GM19467 (cell line): Measurements from ENCODE around the gene CHRNB4.
"Not testable (repeated sequence)": the region's sequence is repeated elsewhere in the genome, so short reads cannot be mapped to it uniquely, and the experiment has no call there.

Experiments used
- ATAC-seq: cut with Tn5 transposase; IDR thresholded peaks from one replicate; pipeline ENCODE4 v1.9.1; 2021; ENCODE audit warnings: mild to moderate bottlenecking, moderate library complexity; ENCODE audit not compliant: unreplicated experiment

Gene CHRNB4

DNA sequence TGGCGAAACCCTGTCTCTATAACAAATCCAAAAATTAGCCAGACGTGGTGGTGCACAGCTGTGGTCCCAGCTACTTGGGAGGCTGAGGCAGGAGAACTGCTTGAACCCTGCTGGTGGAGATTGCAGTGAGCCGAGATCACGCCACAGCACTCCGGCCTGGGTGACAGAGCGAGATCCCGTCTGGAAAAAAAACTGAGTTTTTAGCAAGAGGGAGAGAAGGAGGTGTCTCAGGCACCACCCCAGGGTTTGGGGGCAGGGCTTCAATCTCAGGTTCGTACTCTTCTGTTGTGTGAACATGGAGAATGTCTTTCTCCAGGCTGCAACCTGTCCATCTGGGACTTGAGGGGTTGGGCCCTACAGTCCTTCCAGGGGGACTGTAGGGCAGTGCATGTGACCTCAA, 22.9 kb downstream of the CHRNB4 start:
- ATAC-seq = no peak

DNA sequence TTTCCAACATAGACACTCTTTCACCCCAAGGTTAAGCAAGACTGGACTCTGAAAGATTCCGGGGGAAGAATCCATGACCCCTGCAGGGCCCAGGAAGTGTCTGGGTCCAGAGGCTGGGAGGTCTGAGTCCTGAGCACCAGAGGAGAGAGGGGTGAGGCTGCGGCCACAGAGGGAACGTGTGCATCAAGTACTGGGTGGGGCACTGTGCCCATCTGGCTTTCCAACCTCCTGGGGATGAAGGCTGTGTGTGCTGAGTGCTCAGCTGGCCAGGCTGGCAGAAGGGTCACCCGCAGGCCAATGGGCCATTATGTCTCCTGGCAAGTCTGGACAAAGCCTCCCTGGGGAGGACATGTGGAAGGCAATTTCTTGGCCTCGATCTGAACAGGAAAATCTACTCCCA, 23.5 kb downstream of the CHRNB4 start:
- no peak for ATAC-seq

DNA sequence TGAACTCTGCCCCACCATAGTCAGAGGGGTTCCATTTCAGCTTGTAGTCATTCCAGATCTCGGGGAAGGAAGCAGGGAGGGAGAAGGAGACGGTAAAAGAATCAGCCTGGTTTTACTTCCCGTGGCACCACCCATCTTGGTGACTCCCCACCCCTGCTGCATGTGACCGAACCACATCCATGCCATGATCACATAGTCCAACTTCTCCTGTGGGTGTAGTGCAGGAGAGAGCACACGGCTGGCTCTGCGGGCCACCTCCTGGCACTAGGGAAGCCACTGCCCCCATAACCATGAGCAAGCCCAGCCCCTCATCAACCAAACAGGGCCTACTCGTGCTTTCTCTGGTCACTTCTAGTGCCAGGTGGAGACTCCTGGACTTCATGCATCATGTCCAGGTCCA, 23.9 kb downstream of the CHRNB4 start:
- no peak for ATAC-seq

DNA sequence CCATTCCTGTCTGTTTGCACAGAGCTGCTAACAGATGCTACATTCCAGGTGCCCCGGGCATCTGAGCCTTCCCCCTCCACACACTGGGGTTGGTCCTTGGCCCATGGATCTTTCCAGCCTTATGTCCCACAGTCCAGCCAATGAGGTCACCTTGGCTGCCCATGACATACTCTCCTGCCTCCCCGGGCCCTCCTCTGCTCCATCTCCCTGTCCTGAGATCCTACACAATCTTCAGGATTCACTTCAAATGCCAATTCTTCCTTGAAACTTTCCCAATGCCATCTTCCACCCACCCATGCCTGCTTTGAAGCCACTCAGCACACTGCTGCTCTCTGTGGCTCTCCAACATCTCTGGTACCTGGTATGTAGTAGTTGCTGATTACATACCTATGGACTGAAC, 24.5 kb downstream of the CHRNB4 start:
- ATAC-seq = no peak

DNA sequence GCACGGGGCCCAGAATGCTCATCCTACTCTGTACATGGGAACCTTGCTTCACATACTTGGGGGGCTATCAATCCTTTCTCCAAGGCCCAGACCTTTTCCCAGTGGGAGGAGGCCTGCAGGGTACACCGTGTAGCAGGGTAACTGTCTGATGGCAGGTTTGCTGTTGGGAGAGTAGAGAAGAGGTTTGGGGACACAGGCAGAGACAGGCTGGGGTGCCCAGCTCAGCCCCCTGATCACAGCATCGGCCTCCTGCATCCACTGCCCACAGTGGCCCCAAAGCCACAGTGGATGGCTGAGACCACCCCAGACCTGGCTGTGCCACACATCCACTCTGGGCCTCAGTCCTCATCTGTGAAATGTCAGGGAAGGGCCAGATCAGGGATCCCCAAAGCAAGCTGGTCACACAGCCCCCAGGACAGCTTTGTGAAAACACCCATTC, 25.8 kb downstream of the CHRNB4 start:
- ATAC-seq = no peak

DNA sequence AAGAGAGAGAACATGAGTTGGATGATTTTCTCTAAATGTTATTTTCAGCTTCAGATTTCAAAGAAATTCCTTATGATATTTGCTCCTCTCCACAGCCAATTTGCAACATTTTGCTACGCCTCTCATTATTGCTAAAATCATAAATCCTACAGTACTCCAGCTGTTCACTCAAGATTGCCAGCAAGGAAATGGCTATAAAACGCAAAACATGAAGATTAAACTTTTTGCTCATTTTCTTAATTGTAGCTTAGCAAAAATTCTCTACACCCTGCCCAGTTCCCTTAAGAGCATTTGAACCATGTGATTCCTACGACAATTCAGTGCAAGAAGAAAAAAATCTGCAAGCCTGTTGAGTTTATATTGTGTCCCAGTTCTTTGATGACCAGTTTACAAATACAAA, 27.0 kb downstream of the CHRNB4 start:
- no peak for ATAC-seq

DNA sequence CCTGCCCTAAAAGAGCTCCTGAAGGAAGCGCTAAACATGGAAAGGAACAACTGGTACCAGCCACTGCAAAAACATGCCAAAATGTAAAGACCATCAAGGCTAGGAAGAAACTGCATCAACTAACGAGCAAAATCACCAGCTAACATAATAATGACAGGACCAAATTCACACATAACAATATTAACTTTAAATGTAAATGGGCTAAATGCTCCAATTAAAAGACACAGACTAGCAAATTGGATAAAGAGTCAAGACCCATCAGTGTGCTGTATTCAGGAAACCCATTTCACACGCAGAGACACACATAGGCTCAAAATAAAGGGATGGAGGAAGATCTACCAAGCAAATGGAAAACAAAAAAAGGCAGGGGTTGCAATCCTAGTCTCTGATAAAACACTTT, 31.5 kb downstream of the CHRNB4 start:
- ATAC-seq = not testable (repeated sequence)

DNA sequence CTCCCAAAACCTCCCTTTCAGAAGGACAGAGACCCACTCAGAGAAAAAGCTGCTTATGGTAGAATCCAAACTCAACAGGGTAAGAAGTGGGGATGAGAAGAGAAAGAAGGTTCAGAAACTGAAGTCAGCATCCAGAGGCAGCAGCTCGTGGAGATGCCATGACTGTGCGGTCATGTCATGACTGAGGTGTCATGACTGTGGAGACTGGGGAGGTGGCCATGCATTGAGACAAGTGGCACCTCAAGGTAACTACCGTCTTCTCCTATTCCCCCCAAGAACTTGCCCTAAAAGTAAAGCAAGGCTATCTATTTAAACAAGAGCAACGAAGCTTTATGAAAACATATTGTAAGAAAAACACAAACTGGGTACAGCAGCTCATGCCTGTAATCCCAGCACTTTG, 35.3 kb downstream of the CHRNB4 start:
- no peak for ATAC-seq

DNA sequence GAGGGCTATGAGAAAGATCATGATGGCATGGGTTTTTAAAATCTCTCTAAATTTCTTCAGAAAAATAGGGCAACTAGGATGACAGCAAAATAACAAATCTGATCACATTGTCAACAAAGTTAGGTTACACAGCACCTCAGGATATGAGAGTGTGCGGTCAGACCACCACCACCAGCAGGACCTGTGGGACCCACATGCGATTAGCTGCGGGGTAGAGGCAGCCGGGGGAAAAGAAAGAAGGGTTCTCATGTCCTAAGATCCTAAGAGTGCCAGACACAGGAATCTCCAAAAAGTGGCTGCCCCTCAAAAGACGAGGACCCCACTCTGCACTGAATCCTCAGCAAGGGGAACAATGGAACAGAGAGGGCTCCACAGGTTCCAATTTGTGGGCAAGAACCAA, 35.8 kb downstream of the CHRNB4 start:
- ATAC-seq = no peak

DNA sequence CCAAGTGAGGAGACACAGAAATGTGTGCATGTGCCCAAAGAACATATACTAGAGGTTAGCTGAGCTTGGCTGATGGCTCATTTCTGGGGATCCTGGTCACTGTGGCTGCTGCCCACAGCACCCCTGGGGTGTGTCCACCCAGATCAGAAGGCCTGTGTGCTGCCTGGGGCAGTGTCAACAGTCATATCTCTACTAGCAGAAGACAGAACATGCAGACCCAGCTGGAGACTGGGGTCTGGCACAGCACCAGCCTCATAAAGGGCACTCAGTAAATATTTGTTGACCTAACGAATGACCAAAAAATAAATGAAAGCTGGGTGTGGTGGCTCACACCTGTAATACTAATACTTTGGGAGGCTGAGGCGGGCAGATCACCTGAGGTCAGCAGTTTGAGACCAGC, 36.6 kb downstream of the CHRNB4 start:
- no peak for ATAC-seq

DNA sequence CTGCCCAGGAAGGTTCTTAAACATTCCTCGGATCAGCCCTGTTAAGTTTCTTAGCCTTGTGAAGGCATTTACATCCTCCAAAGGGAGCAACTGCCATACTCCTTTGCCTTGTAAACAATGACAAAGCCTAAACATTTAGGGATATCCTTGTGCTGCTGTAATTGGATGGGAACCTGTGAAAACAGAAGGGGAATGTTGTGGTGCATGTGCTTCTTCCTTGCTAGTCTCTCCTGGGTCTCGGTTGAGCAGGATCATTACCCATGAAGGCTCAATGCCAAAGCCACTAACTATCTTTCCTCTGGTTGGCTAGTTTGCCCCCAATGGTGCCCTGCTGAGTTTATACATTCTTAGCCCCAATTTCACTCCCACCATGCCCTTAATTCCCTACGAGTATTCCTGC, 37.5 kb downstream of the CHRNB4 start:
- ATAC-seq = no peak

DNA sequence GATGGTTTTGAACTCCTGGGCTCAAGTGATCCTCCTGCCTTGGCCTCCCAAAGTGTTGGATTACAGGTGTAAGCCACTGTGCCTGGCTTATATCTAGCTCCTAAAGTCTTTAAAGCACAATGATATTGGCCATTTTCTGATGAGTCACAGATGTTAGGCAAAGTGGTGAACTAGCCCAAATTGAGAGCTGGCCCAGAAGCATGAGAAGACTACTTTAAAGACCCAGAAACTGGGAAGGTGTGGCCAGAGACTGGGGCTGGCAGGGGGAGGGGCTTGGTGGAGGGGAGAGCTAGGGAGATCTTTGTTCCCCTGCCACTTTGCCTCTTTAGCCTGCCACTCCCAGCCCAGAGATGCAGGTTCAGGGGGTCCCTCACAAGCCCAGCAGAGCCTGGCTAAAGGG, 41.8 kb downstream of the CHRNB4 start:
- ATAC-seq = no peak

DNA sequence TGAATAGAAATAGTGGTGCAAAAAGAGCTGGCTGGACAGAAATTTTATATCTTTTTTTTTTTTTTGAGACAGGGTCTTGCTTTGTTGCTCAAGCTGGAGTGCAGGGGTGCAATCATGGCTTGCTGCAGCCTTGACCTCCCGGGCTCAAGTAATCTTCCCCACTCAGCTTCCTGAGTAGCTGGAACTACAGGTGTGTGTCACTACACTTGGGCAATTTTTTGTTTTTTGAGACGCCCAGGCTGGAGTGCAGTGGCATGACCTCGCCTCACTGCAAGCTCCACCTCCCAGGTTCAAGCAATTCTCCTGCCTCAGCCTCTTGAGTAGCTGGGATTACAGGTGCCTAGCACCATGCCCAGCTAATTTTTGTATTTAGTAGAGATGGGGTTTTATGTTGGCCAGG, 42.7 kb downstream of the CHRNB4 start:
- ATAC-seq = no peak

DNA sequence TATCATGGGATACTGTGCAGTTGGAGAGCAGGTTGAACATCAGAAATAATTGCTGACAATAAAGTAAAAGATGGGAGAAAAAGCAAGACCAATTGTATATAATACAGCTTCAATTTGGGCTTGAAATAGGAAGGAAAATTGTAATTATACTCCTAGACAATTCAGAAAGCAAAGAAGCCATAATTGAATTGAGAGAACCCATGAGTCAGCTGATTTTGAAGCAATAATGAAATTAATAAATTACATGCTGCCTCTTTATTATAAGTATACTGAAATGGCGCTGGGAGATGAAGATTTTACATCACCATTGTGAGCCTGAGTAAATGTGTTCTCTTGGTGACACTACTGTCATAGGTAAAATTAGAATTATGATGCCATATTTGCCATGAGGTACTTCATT, 43.4 kb downstream of the CHRNB4 start:
- no peak for ATAC-seq

DNA sequence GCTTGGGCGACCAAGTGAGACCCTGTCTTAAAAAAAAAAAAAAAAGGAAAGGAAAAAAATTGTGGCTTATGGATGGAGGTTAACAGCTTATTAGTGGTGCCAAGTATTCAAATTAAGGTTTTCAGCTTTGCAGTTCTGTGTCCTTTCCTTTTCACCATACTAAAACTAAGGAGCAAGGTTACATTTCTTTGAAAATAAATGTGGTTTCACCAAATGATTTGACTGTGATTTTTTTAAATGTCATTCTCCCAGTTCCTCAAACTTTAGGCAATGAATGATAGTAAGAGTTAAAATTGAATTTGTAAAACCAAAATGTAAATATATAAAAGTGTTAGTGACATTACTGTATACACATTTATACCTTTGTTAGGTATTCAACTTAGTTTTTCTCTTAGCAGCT, 66.1 kb downstream of the CHRNB4 start:
- no peak for ATAC-seq
